ENCODE data around the gene TOX3. TPM values are rescaled to one million over a fixed set of nuclear protein-coding genes. Genes with fewer than 3 reads are reported as not detected.

TOX3 gene
- polyA plus RNA-seq, 1 of the 3 experiments (the other 2 are of a cell fraction): not detected

DNA sequence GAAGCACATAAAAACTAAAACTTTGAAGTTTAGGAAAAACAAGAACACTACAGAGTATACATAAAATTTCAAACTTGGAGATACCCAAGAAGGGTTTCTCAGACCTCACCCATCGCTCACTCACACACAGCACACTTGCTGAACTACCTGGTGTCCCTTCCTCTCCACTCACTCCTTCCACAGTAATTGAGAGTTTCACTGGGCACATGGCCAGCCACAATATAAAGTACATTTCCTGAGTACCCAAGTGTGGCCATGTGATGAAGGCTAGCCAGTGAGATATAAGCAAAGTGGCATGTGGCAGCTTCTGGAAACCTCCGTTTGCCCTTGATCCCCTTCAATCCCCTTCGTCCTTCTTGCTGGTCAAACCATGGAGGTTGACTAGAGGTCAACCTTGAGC lies 11.9 kb downstream of the TOX3 start:
- POLR2A ChIA-PET: no interaction called here
- no peak for DNase-seq

DNA sequence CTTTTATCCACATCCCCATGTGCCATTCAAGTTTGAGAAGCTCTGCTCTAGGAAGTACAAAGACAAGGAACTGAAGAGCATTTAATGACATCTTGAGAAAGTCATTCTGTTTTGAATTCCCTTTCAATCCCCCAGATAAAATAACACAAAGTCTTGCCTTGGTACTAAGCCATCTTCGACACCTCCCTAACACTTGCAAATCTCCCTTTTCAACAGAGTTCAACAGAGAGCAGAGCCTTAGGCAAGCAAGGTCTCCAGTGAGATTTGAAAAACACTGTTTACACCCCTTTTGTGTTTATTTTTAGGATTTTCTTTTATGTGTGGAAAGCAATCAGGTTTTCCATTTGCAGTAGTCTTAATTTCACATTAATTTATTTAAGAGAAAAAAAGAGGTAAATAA lies 13.6 kb downstream of the TOX3 start:
- Histone ChIP-seq H3K4me2 (no peak overlapping the region), H3K79me2 (ENCODE audit: insufficient read depth) (no peaks in the 10 kb centered on the region), H3K27me3 (ENCODE audit: insufficient read depth) (no peaks in the 10 kb centered on the region), H3F3A (replicated peaks; ENCODE audit: insufficient read depth) (no peaks in the 10 kb centered on the region), H3K9me2 (no peaks in the 10 kb centered on the region), H3K27ac (ENCODE audit: low read depth in 2 of 2, low read length in 1 of 2) (no peak overlapping the region), H3K4me3 (ENCODE audit: low read depth in 2 of 2, low read length in 1 of 2) (no peak overlapping the region), H3K4me1 (ENCODE audit: control insufficient read depth in 1 of 2, insufficient read depth in 2 of 2, low read depth in 1 of 2, low read length in 1 of 2) (no peaks in the 10 kb centered on the region), H3K9me3 (no peaks in the 10 kb centered on the region), H4K20me1 (ENCODE audit: insufficient read depth) (no peaks in the 10 kb centered on the region), H2AFZ (ENCODE audit: low read depth) (no peak overlapping the region), H3K9ac (no peak overlapping the region), H3K36me3 (replicated peaks in 1 of 2; ENCODE audit: control insufficient read depth in 1 of 2, insufficient read depth in 2 of 2, low read length in 1 of 2) (no peaks in the 10 kb centered on the region)
- POLR2A ChIA-PET: no interaction called here
- TF ChIP-seq RXRA (IDR thresholded peaks at IDR 0.05; ENCODE audit: borderline replicate concordance, low read depth) (no peak), EP300 (IDR thresholded peaks at IDR 0.05; ENCODE audit: borderline replicate concordance in 1 of 2, low read depth in 1 of 2, low read length in 1 of 2) (no peak), CHD2 (IDR thresholded peaks at IDR 0.05; ENCODE audit: low read length, partially characterized antibody) (no peak), FOXJ3 (CRISPR knock-in tag; IDR thresholded peaks at IDR 0.05) (no peak), SMC3 (IDR thresholded peaks at IDR 0.05; ENCODE audit: low read depth, low read length) (no peak), MXI1 (IDR thresholded peaks at IDR 0.05; ENCODE audit: low read depth, low read length) (no peak)
- TF ChIP-seq, protein P1, sequence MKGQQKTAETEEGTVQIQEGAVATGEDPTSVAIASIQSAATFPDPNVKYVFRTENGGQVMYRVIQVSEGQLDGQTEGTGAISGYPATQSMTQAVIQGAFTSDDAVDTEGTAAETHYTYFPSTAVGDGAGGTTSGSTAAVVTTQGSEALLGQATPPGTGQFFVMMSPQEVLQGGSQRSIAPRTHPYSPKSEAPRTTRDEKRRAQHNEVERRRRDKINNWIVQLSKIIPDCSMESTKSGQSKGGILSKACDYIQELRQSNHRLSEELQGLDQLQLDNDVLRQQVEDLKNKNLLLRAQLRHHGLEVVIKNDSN (IDR thresholded peaks at IDR 0.05; ENCODE audit: borderline replicate concordance, low read depth): no peak
- CTCF ChIA-PET: no interaction called here
- 5% methylated on average over 1 of the region's 1 CpG for WGBS (ENCODE audit: low lambda C conversion rate)
- DNase-seq: no peak

More for the DNA sequence above, 11.9 kb downstream of the TOX3 start:
- Histone ChIP-seq H3K4me3 (ENCODE audit: low read depth in 2 of 2, low read length in 1 of 2) (no peak overlapping the region), H3K27me3 (ENCODE audit: insufficient read depth) (no peaks in the 10 kb centered on the region), H3K4me2 (no peak overlapping the region), H3K4me1 (ENCODE audit: control insufficient read depth in 1 of 2, insufficient read depth in 2 of 2, low read depth in 1 of 2, low read length in 1 of 2) (no peaks in the 10 kb centered on the region), H3K9me2 (no peaks in the 10 kb centered on the region), H3F3A (replicated peaks; ENCODE audit: insufficient read depth) (no peaks in the 10 kb centered on the region), H3K9ac (no peak overlapping the region), H3K36me3 (replicated peaks in 1 of 2; ENCODE audit: control insufficient read depth in 1 of 2, insufficient read depth in 2 of 2, low read length in 1 of 2) (no peaks in the 10 kb centered on the region), H4K20me1 (ENCODE audit: insufficient read depth) (no peaks in the 10 kb centered on the region), H3K27ac (ENCODE audit: low read depth in 2 of 2, low read length in 1 of 2) (no peak overlapping the region), H2AFZ (ENCODE audit: low read depth) (no peak overlapping the region), H3K79me2 (ENCODE audit: insufficient read depth) (no peaks in the 10 kb centered on the region), H3K9me3 (no peaks in the 10 kb centered on the region)
- TF ChIP-seq FOXJ3 (CRISPR knock-in tag; IDR thresholded peaks at IDR 0.05) (no peak), NFIC (IDR thresholded peaks at IDR 0.05; ENCODE audit: borderline replicate concordance) (no peak), MEF2A (IDR thresholded peaks at IDR 0.05; ENCODE audit: borderline replicate concordance, low read depth) (no peak), SIN3A (IDR thresholded peaks at IDR 0.05; ENCODE audit: borderline replicate concordance, low read depth, low read length) (no peak), GABPA (IDR thresholded peaks at IDR 0.05; ENCODE audit: low read depth) (no peak), RFX5 (IDR thresholded peaks at IDR 0.05; ENCODE audit: low read length) (no peak)
- TF ChIP-seq, protein P1 (IDR thresholded peaks at IDR 0.05; ENCODE audit: borderline replicate concordance, low read depth): no peak
- CTCF ChIA-PET: no interaction called here
- WGBS (ENCODE audit: low lambda C conversion rate): 14% methylated on average over 3 of the region's 3 CpGs
